SK-N-SH (cell line): Measurements from ENCODE around the gene HAPLN2. TPM values are rescaled to one million over a fixed set of nuclear protein-coding genes. Genes with fewer than 3 reads are reported as not detected.

Source experiments
- CTCF ChIA-PET: fragments of 300-600, 350-600 bp; formaldehyde crosslinking; extraction: SDS; loops from one replicate; lab custom pipeline; 2021; lab: Yijun Ruan, JAX
- POLR2A ChIA-PET: fragments of 350-600 bp; sonication (Branson Sonifier 250); formaldehyde crosslinking; extraction: SDS; loops from one replicate; lab custom pipeline; 2020; ENCODE audit warnings: antibody characterized with exemption, inconsistent platforms; lab: Yijun Ruan, JAX
- DNase-seq: peaks from one replicate; pipeline ENCODE4 v3.0.0; 2012
- H2AFZ ChIP-seq: fragments of 200-600 bp; sonication (generic); 2 replicates; pipeline ENCODE4 v1.8.1; 2016; ENCODE audit warnings: antibody characterized with exemption, mild to moderate bottlenecking, low read depth
- H3F3A ChIP-seq: fragments of 200-600 bp; sonication (generic); replicated peaks from 2 replicates; pipeline ENCODE3; 2016; ENCODE audit warnings: antibody characterized with exemption, mild to moderate bottlenecking; ENCODE audit not compliant: insufficient read depth
- H3K27ac ChIP-seq, 2 experiments: fragments of 200-500 bp in 1 of 2; fragments of 200-600 bp in 1 of 2; sonication (Bioruptor generic) in 1 of 2; sonication (generic), shearing (Covaris generic) in 1 of 2; 2 replicates each; pipeline versions ENCODE4 v1.5.1 to v1.6.1; 2014 to 2016; ENCODE audit warnings: low read depth in 2 of 2, inconsistent platforms in 1 of 2, low read length in 1 of 2, mild to moderate bottlenecking in 1 of 2, mixed read lengths in 1 of 2
- H3K27me3 ChIP-seq: fragments of 200-600 bp; sonication (generic), shearing (Covaris generic); 2 replicates; pipeline ENCODE4 v1.6.1; 2016; ENCODE audit warnings: mixed run types; ENCODE audit not compliant: insufficient read depth
- H3K36me3 ChIP-seq, 2 experiments: fragments of 200-500 bp in 1 of 2; fragments of 200-600 bp in 1 of 2; sonication (Bioruptor generic) in 1 of 2; sonication (generic) in 1 of 2; replicated peaks in 1 of 2; 2 replicates each; pipeline versions ENCODE3 to v1.5.1; 2014 to 2016; ENCODE audit warnings: low read length in 1 of 2, mild to moderate bottlenecking in 1 of 2; ENCODE audit not compliant: insufficient read depth in 2 of 2, control insufficient read depth in 1 of 2
- H3K4me1 ChIP-seq, 2 experiments: fragments of 200-500 bp in 1 of 2; fragments of 200-600 bp in 1 of 2; sonication (Bioruptor generic) in 1 of 2; sonication (generic), shearing (Covaris generic) in 1 of 2; 2 replicates each; pipeline versions ENCODE4 v1.5.1 to v1.6.1; 2014 to 2016; ENCODE audit warnings: low read depth in 1 of 2, low read length in 1 of 2, mixed run types in 1 of 2; ENCODE audit not compliant: insufficient read depth in 2 of 2, control insufficient read depth in 1 of 2
- H3K4me2 ChIP-seq: fragments of 200-600 bp; sonication (generic), shearing (Covaris generic); 2 replicates; pipeline ENCODE4 v1.6.1; 2017; ENCODE audit warnings: mixed run types
- H3K4me3 ChIP-seq, 2 experiments: fragments of 200-500 bp in 1 of 2; fragments of 200-600 bp in 1 of 2; sonication (Bioruptor generic) in 1 of 2; sonication (generic), shearing (Covaris generic) in 1 of 2; 2 replicates each; pipeline versions ENCODE4 v1.5.1 to v1.8.1; 2014 to 2016; ENCODE audit warnings: low read depth in 2 of 2, inconsistent platforms in 1 of 2, low read length in 1 of 2, mild to moderate bottlenecking in 1 of 2, mixed read lengths in 1 of 2, moderate library complexity in 1 of 2
- H3K79me2 ChIP-seq: fragments of 200-600 bp; sonication (generic); 2 replicates; pipeline ENCODE4 v1.8.1; 2017; ENCODE audit warnings: mild to moderate bottlenecking; ENCODE audit not compliant: insufficient read depth
- H3K9ac ChIP-seq: fragments of 200-600 bp; sonication (generic); 2 replicates; pipeline ENCODE4 v1.6.1; 2017; ENCODE audit warnings: mixed run types
- H3K9me2 ChIP-seq: fragments of 200-600 bp; sonication (generic); 2 replicates; pipeline ENCODE4 v1.6.1; 2017; ENCODE audit warnings: mixed run types
- H3K9me3 ChIP-seq: fragments of 200-600 bp; sonication (generic); 2 replicates; pipeline ENCODE4 v1.6.1; 2017; ENCODE audit warnings: mixed run types, mild to moderate bottlenecking, moderate library complexity
- H4K20me1 ChIP-seq: fragments of 200-600 bp; sonication (generic); 2 replicates; pipeline ENCODE4 v1.6.1; 2017; ENCODE audit warnings: mild to moderate bottlenecking, mixed run types; ENCODE audit not compliant: insufficient read depth
- NRF1 ChIP-seq: IDR thresholded peaks from 2 replicates; pipeline ENCODE4 v1.6.1; 2012; ENCODE audit warnings: low read depth, mild to moderate bottlenecking, low read length
- RXRA ChIP-seq: IDR thresholded peaks from 2 replicates; pipeline ENCODE4 v1.4.0; 2012; ENCODE audit warnings: low read depth, mild to moderate bottlenecking, borderline replicate concordance
- SIN3A ChIP-seq: IDR thresholded peaks from 2 replicates; pipeline ENCODE4 v1.6.1; 2012; ENCODE audit warnings: low read depth, mild to moderate bottlenecking, low read length, moderate library complexity, borderline replicate concordance
- WGBS: methylation state at CpG from one replicate; pipeline ENCODE4 v1.1.6; 2017; ENCODE audit warnings: low lambda C conversion rate; 5-methylcytosine and 5-hydroxymethylcytosine counted together
- polyA plus RNA-seq, 3 experiments: library from polyadenylated mRNA; depleted of rRNA; stranded (reverse); fragments of >200 nt; gene quantifications; 2 replicates each; pipeline ENCODE4 v1.2.3, GENCODE V29; 2012
- TF ChIP-seq, protein P1 (sequence below): IDR thresholded peaks from 2 replicates; pipeline ENCODE4 v1.4.0; 2012; ENCODE audit warnings: low read depth
- TF ChIP-seq, protein P2 (sequence below): fragments of 200-600 bp; sonication (generic); IDR thresholded peaks from 2 replicates; pipeline ENCODE4 v1.6.1; 2017; ENCODE audit warnings: antibody characterized with exemption, mild to moderate bottlenecking, moderate library complexity
- TF ChIP-seq, protein P3 (sequence below): IDR thresholded peaks from 2 replicates; pipeline ENCODE4 v1.6.1; 2012; ENCODE audit warnings: mild to moderate bottlenecking, low read depth, low read length, moderate library complexity

HAPLN2 gene
- polyA plus RNA-seq, 1 of the 3 experiments (the other 2 are of a cell fraction): 0.20 TPM

DNA sequence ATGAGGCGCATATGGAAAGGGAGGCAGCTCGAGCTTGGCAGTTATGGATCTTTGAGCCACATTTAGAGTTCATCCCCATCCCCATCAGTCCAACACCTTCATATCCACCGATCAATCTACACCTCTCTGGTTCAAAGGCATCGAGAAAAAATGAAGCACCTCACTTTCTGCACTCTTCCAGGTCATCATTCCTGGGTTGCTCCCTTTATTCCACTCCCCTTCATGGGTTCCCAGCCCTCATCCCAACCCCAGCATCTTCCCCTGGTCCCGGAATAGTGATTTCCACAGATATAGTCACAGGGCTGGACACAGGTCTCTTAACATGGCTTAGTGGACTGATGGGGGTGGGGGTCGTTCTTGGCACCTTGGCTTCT is 354 bp downstream of the HAPLN2 start:
- no peak overlapping the region for H3K9ac ChIP-seq
- no peaks in the 10 kb centered on the region for H3K9me3 ChIP-seq

More for the DNA sequence above, 354 bp downstream of the HAPLN2 start:
- Histone ChIP-seq H3K9me2 (no peaks in the 10 kb centered on the region), H3K4me3 (no peak overlapping the region), H3K4me2 (no peak overlapping the region), H3K4me1 (peaks cover 0 to 17% of the 10 kb centered on the region in 2 experiments; a peak in 3 of 4 replicates), H3K27me3 (peaks cover 19% of the 10 kb centered on the region), H3K36me3 (no peaks in the 10 kb centered on the region), H4K20me1 (no peaks in the 10 kb centered on the region), H3K27ac (no peak overlapping the region), H3F3A (peaks cover 24% of the 10 kb centered on the region), H2AFZ (no peak overlapping the region), H3K79me2 (no peaks in the 10 kb centered on the region)
- no peak for DNase-seq
- CTCF ChIA-PET: interaction anchor here (0.6 to 18.0 kb wide), 21 partner anchors 8 to 241 kb away, joined by 3 to 643 read pairs (median 5); partner anchors contain the start of genes GPATCH4, NAXE, NES and NTRK1
- 28% methylated on average over 6 of the region's 6 CpGs for WGBS
- POLR2A ChIA-PET: interaction anchor here (1.3 kb wide), 1 partner anchor 37 kb away, joined by 3 read pairs; no protein-coding TSS in a partner anchor
- TF ChIP-seq, protein P1, sequence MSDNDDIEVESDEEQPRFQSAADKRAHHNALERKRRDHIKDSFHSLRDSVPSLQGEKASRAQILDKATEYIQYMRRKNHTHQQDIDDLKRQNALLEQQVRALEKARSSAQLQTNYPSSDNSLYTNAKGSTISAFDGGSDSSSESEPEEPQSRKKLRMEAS: no peak
- TF ChIP-seq, protein P2, sequence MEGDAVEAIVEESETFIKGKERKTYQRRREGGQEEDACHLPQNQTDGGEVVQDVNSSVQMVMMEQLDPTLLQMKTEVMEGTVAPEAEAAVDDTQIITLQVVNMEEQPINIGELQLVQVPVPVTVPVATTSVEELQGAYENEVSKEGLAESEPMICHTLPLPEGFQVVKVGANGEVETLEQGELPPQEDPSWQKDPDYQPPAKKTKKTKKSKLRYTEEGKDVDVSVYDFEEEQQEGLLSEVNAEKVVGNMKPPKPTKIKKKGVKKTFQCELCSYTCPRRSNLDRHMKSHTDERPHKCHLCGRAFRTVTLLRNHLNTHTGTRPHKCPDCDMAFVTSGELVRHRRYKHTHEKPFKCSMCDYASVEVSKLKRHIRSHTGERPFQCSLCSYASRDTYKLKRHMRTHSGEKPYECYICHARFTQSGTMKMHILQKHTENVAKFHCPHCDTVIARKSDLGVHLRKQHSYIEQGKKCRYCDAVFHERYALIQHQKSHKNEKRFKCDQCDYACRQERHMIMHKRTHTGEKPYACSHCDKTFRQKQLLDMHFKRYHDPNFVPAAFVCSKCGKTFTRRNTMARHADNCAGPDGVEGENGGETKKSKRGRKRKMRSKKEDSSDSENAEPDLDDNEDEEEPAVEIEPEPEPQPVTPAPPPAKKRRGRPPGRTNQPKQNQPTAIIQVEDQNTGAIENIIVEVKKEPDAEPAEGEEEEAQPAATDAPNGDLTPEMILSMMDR: 0 out of 2 replicates have a peak, but pooled peaks have one; percentile 3
- TF ChIP-seq NRF1 (no peak), SIN3A (no peak), RXRA (no peak)
- TF ChIP-seq, protein P3, sequence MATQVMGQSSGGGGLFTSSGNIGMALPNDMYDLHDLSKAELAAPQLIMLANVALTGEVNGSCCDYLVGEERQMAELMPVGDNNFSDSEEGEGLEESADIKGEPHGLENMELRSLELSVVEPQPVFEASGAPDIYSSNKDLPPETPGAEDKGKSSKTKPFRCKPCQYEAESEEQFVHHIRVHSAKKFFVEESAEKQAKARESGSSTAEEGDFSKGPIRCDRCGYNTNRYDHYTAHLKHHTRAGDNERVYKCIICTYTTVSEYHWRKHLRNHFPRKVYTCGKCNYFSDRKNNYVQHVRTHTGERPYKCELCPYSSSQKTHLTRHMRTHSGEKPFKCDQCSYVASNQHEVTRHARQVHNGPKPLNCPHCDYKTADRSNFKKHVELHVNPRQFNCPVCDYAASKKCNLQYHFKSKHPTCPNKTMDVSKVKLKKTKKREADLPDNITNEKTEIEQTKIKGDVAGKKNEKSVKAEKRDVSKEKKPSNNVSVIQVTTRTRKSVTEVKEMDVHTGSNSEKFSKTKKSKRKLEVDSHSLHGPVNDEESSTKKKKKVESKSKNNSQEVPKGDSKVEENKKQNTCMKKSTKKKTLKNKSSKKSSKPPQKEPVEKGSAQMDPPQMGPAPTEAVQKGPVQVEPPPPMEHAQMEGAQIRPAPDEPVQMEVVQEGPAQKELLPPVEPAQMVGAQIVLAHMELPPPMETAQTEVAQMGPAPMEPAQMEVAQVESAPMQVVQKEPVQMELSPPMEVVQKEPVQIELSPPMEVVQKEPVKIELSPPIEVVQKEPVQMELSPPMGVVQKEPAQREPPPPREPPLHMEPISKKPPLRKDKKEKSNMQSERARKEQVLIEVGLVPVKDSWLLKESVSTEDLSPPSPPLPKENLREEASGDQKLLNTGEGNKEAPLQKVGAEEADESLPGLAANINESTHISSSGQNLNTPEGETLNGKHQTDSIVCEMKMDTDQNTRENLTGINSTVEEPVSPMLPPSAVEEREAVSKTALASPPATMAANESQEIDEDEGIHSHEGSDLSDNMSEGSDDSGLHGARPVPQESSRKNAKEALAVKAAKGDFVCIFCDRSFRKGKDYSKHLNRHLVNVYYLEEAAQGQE: no peak
- TF ChIP-seq, all 33 proteins: peak for 1
